Stimulated activated CD4-positive, alpha-beta T cell treated with anti-CD3 and anti-CD28 coated beads, Interleukin-4, amount 100 ng/mL, for 48 hours (primary cell): Measurements from ENCODE around the gene TIAM2.
"Not testable (repeated sequence)": the region's sequence is repeated elsewhere in the genome, so short reads cannot be mapped to it uniquely, and the experiment has no call there.

Experiments used
- DNase-seq, 2 donors: peaks; one replicate each; pipeline ENCODE4 v3.0.0-alpha.2; 2020; ENCODE audit warnings: low read depth in 2 of 2

The TIAM2 gene

GRCh38 chr6:155230975-155231374 is 235.9 kb downstream of the TIAM2 start:
- DNase-seq: not testable (repeated sequence)

GRCh38 chr6:155232848-155233247 is 237.7 kb downstream of the TIAM2 start:
- no peak for DNase-seq

- no peak for DNase-seq
Measured at GRCh38 chr6:155234167-155234566, 239.1 kb downstream of the TIAM2 start.

GRCh38 chr6:155234687-155235086 is 239.6 kb downstream of the TIAM2 start:
- no peak for DNase-seq

GRCh38 chr6:155235087-155235486 is 240.0 kb downstream of the TIAM2 start:
- DNase-seq: no peak

- no peak for DNase-seq
Measured at GRCh38 chr6:155237613-155238012, 242.5 kb downstream of the TIAM2 start.

DNA sequence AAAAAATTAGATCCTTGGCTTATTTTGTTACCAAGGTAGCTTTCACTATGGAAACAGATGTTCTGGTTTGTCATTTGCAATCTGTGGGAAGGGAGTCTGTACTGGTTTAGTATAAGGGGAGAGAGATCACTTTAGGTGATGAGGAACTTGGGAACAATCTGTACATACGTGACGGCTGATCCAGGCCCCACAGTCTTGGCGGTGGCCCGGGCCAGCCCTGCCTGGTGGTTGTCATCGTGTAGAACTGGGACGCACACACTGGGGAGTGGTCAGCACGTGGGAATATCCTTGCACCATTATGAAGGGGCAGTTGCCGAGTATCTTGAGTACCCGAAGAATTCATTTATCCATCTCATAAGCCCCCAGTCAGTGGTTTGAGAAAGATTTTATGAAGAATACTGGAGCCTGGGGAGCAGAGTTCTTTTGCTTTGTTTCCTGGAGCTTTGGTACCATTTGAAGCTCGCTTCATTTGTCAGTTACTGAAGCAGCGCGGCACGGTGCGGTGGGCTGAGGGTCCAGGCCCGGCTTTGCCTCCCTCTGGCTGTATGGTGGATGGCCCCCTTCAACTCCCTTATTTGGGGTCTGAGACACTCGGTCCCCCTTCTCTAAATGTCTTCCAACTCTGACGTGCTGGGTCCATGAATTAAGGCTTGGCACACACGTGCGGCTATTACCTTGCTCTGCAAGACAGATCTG is 245.9 kb downstream of the TIAM2 start:
- no peak for DNase-seq

- DNase-seq: no peak
Measured at GRCh38 chr6:155241966-155242365, 246.9 kb downstream of the TIAM2 start.

- DNase-seq: no peak
Measured at GRCh38 chr6:155244434-155244833, 249.3 kb downstream of the TIAM2 start.

DNA sequence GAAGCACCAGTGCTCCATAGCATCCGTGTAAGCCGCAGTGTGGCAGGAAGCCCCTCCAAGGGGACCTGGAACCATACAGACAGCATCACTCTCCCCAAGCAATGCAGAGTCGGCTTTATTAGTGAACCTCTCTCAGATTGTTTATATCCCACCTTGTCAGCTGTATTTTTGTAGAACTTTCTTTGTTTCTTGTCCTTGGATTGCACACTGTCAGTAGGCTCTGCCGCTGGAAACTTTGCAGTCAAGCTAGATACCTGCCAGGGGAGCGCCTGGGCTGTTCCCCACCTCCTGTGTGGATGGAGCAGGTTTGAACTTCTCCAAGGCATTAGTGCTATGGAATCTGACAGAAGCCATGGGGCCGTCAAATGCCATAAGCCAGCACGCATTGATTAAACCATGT is 250.1 kb downstream of the TIAM2 start:
- no peak for DNase-seq

GRCh38 chr6:155245831-155246230 is 250.7 kb downstream of the TIAM2 start:
- no peak for DNase-seq

DNA sequence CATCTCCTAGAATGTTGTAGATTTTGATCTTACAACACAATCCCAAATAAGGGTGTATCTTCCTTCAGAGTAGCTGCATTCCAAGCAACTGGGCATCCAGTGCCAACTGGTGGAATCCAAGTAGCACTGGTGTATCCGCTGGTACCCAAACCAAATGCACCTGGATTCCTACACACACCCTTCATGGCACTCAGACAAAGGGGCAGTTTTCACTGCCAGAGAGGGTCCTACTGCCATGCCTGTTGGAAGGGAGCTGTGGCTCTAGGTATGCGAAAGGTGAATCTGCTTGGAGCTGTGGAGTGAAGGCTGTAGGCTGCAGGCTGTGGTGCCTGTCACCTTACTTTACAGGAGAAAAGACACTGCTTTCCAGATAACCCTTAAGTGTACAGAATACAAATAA is 251.7 kb downstream of the TIAM2 start:
- no peak for DNase-seq

DNA sequence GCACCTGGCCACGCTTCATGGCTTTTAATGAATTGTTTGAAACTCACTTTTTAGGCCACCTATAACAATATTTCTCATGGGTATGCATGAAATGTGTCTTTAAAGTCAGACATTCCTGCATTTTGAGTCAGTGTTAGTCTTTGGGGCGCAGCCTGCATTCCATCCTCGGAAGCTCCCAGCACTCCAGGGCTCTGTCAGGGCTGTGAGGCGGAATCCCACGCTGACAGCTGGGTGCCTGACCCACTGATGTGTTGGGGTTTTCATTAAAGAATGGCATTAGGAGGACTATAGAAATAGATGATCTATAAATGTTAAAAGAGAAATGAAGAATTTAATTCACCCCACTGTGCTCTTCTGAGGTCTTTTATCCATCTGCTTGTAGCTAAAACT is 252.5 kb downstream of the TIAM2 start:
- no peak for DNase-seq

DNA sequence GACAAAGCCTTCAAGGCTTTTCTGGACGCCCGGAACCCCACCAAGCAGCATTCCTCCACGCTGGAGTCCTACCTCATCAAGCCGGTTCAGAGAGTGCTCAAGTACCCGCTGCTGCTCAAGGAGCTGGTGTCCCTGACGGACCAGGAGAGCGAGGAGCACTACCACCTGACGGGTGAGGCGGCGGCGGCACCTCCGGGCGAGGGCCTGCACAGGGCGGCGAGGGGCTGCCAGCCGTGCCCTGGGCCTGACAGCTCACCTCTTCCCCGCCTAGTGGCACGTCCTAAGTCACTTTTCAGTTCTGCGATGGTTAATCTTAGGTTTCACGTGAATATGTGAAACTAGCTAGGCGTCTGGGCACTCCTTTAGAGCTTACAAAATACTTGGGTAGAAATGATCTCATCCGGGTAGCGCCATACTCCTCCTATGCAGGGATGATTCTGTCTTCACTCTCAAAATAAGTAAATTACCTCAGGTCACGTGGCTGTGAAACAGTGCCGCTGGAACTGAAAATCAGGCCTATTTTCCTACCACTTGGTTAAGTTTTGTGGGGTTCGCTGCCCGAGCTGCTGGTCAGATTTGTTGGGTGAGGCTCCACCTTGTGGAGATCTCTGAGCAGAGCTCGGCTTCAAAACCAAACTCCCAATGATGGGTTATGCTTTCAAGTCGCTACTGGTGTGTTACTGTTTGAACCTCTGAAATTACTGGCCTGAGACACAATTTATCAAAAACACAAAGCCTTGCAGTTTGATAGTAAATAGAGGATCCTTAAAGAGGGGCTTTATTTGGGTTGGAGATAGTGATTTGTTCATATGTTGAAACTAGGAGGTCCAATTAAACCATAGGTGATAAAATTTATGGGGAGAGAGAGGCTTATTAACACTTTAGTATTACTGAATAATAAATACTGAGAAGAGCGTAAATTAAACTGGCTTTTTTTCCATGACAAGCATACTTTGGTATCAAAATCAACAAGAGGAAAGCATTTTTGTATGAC is 253.2 kb downstream of the TIAM2 start:
- DNase-seq: no peak

- no peak for DNase-seq
Measured at GRCh38 chr6:155250701-155251381, 255.7 kb downstream of the TIAM2 start.

GRCh38 chr6:155252581-155252980 is 257.5 kb downstream of the TIAM2 start:
- no peak for DNase-seq

DNA sequence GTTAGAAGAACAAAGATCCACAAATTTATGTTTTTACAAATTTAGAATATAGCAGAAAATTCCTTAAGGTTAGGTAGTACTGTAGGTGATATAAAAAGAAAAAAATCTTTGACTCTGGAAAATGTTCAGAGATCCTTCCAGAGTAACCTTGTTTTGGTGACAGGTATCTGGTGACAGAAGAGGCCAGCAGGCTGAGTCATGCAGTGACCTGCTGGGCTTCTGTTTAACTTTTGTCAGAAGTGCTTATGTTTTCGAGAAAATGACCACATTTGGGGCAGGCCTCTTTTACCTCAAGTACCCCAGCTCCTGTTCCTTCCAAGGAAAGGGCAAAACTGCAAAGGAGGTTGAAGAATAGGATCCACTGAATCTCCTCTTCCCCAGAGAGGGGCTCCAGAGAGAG is 258.2 kb downstream of the TIAM2 start:
- DNase-seq: no peak

DNA sequence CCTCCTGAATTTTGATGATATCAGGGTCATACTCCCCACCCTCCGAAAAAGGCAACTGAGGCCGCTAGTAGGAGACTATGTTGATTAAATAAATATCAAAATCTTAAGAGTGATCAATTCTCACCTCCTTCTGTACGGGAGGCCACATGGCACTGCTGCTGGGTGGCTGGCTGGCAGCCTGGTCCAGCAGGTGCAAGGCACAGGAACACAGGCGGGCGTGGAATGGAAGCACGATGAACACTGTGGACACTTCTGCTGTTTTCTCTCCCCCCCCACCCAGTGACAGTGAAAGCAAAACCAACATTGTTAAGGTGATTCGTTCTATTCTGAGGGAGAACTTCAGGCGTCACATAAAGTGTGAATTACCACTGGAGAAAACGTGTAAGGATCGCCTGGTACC is 259.0 kb downstream of the TIAM2 start:
- DNase-seq: no peak

DNA sequence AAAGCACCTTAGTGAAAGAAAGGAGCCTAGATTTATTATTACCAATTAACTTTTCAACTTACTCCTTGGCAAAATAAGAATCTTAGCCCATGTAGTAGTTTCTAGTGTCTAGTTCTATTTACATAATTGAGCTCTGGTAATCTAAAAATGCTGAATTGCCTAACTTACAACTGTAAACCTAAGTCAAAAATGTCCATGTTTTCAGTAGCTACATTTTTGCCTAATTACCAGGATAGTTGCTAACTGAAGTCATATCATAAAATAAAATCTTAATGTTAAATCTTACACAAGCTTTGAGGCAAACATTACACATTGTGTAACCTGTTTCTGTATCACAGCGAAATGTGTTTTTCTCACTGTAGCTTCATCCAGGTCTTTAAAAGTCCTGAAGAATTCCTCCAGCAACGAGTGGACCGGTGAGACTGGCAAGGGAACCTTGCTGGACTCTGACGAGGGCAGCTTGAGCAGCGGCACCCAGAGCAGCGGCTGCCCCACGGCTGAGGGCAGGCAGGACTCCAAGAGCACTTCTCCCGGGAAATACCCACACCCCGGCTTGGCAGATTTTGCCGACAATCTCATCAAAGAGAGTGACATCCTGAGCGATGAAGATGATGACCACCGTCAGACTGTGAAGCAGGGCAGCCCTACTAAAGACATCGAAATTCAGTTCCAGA is 261.1 kb downstream of the TIAM2 start:
- no peak for DNase-seq

GRCh38 chr6:155257796-155258195 is 262.7 kb downstream of the TIAM2 start:
- no peak for DNase-seq

DNA sequence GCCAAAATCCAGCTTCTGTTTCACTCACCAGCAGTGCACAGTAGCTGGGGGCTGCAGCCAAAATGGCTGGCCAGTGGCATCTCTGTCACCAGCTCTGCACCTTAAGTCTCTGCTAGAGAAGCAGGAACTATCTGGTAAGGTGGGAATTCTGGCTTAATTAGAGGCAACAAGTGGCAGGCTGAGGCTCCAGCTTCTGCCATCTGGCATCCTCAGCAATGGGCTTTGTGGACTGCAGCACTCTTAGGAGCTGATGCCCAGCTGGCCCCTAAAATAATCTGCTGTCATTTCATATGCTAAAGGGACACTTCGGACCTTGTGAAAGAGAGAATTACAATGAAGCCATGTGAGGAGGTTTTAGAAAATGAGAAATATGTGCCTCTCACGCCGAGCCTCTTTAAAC is 264.1 kb downstream of the TIAM2 start:
- no peak for DNase-seq

- DNase-seq: no peak
Measured at GRCh38 chr6:155259897-155260296, 264.8 kb downstream of the TIAM2 start.
